Head of caudate nucleus (tissue), 42 donors: Measurements from ENCODE around the gene CD101.
A peak's percentile ranks its signal among the peaks of the same experiment; 100 is the strongest.

ENCODE experiments used
- DNase-seq, 42 donors: peaks; one replicate each; pipeline versions ENCODE4 v3.0.0 to v3.0.0-alpha.2; 2020 to 2021; ENCODE audit warnings: mixed read lengths in 7 of 42
- intact Hi-C: fragments of 100-400 bp; cut with DNase I; formaldehyde crosslinking; loops from one replicate; pipeline ENCODE4 v1.15.0; 2022

Gene CD101

GRCh38 chr1:117070124-117070523 lies 68.6 kb downstream of the CD101 start:
- intact Hi-C loops = no loop called here

GRCh38 chr1:117076648-117077047 lies 75.1 kb downstream of the CD101 start:
- no peak for DNase-seq
- intact Hi-C loops = no loop called here

More at GRCh38 chr1:117070124-117070523, 68.6 kb downstream of the CD101 start:
- DNase-seq = no peak

GRCh38 chr1:117077267-117077666 lies 75.7 kb downstream of the CD101 start:
- DNase-seq = peak in 26 of 42 donors; percentile 10 to 85 (median 44)
- intact Hi-C loops = no loop called here

GRCh38 chr1:117079737-117080136 lies 78.2 kb downstream of the CD101 start:
- intact Hi-C loops = no loop called here
- DNase-seq = no peak

- intact Hi-C loops = no loop called here
- no peak for DNase-seq
Observed at GRCh38 chr1:117084231-117084630, 82.7 kb downstream of the CD101 start.
